ENCODE results near the gene SYNGR2.

The SYNGR2 gene

GRCh38 chr17:78126895-78127238 is 41.5 kb upstream of the SYNGR2 start:
- no peak for TF ChIP-seq CTCF (IDR thresholded peaks at IDR 0.05; ENCODE audit: control insufficient read depth, insufficient read depth, low read depth, low read length, missing control alignments)
- DNase-seq (ENCODE audit: low read depth): no peak
- H3K4me3 ChIP-seq (ENCODE audit: control insufficient read depth, low read depth, low read length): no peak overlapping the region

- no peak overlapping the region for H3K4me3 ChIP-seq (ENCODE audit: control insufficient read depth, low read depth, low read length)
- no peak for TF ChIP-seq CTCF (IDR thresholded peaks at IDR 0.05; ENCODE audit: control insufficient read depth, insufficient read depth, low read depth, low read length, missing control alignments)
- no peak for DNase-seq (ENCODE audit: low read depth)
Observed at GRCh38 chr17:78127239-78127887, 41.0 kb upstream of the SYNGR2 start.

- DNase-seq (ENCODE audit: low read depth): no peak
- TF ChIP-seq CTCF (IDR thresholded peaks at IDR 0.05; ENCODE audit: control insufficient read depth, insufficient read depth, low read depth, low read length, missing control alignments): no peak
- H3K4me3 ChIP-seq (ENCODE audit: control insufficient read depth, low read depth, low read length): peak overlapping the region; percentile 38
Observed at GRCh38 chr17:78127888-78128550, 40.4 kb upstream of the SYNGR2 start.

- TF ChIP-seq CTCF (IDR thresholded peaks at IDR 0.05; ENCODE audit: control insufficient read depth, insufficient read depth, low read depth, low read length, missing control alignments): no peak
- DNase-seq (ENCODE audit: low read depth): no peak
- H3K4me3 ChIP-seq (ENCODE audit: control insufficient read depth, low read depth, low read length): peak within 1 kb of the TSS; percentile 38
Observed at GRCh38 chr17:78128551-78129350, 39.6 kb upstream of the SYNGR2 start, which contains the start of gene TMC6. Gene TMC6 (minus strand): TSS chr17:78128755. CDS start chr17:78126832, 1,923 bp downstream.

- H3K4me3 ChIP-seq (ENCODE audit: control insufficient read depth, low read depth, low read length): no peak overlapping the region
- DNase-seq (ENCODE audit: low read depth): no peak
- TF ChIP-seq CTCF (IDR thresholded peaks at IDR 0.05; ENCODE audit: control insufficient read depth, insufficient read depth, low read depth, low read length, missing control alignments): no peak
Observed at GRCh38 chr17:78129351-78130089, 38.9 kb upstream of the SYNGR2 start.

GRCh38 chr17:78130090-78130436 is 38.3 kb upstream of the SYNGR2 start:
- TF ChIP-seq CTCF (IDR thresholded peaks at IDR 0.05; ENCODE audit: control insufficient read depth, insufficient read depth, low read depth, low read length, missing control alignments): no peak
- no peak overlapping the region for H3K4me3 ChIP-seq (ENCODE audit: control insufficient read depth, low read depth, low read length)
- DNase-seq (ENCODE audit: low read depth): no peak

All from AG09309 (cell line).